CD4-positive, alpha-beta T cell (primary cell): ENCODE measurements around the gene PTPRT. TPM values are rescaled to one million over a fixed set of nuclear protein-coding genes. Genes with fewer than 3 reads are reported as not detected.

Source experiments
- ATAC-seq: fragments of 200-7000 bp; cut with Tn5 transposase; one replicate; pipeline ENCODE4 v1.10.0; 2022; ENCODE audit warnings: mild to moderate bottlenecking; ENCODE audit not compliant: poor library complexity
- CTCF ChIA-PET: fragments of 350-600 bp; sonication (Branson Sonifier 250); formaldehyde crosslinking; loops from one replicate; lab custom pipeline; 2021; ENCODE audit warnings: antibody characterized with exemption, inconsistent platforms; lab: Charles Lee
- POLR2A ChIA-PET: fragments of 350-600 bp; sonication (Branson Sonifier 250); formaldehyde crosslinking; loops from one replicate; lab custom pipeline; 2021; ENCODE audit warnings: antibody characterized with exemption, inconsistent platforms; lab: Charles Lee
- DNase-seq, 14 experiments: peaks; one replicate each; pipeline ENCODE4 v3.0.0-alpha.2; 2013 to 2020; ENCODE audit warnings: mixed read lengths in 2 of 14
- H3K27ac ChIP-seq, 2 donors: one replicate each; pipeline versions ENCODE4 v1.5.1 to v1.7.0; 2013; ENCODE audit warnings: low read length in 2 of 2, low read depth in 1 of 2, mild to moderate bottlenecking in 1 of 2
- H3K27me3 ChIP-seq, 2 experiments: 1 replicate in 1 of 2; 2 replicates in 1 of 2; pipeline versions ENCODE4 v1.6.1 to v1.7.0; 2013; ENCODE audit warnings: low read length in 2 of 2, control low read depth in 1 of 2, mild to moderate bottlenecking in 1 of 2, moderate library complexity in 1 of 2; ENCODE audit not compliant: insufficient read depth in 2 of 2, control insufficient read depth in 1 of 2
- H3K36me3 ChIP-seq: one replicate; pipeline ENCODE4 v1.6.1; 2013; ENCODE audit warnings: low read length, control low read depth; ENCODE audit not compliant: insufficient read depth
- H3K4me1 ChIP-seq: one replicate; pipeline ENCODE4 v1.6.1; 2013; ENCODE audit warnings: low read length, control low read depth; ENCODE audit not compliant: insufficient read depth
- H3K4me3 ChIP-seq: one replicate; pipeline ENCODE4 v1.5.1; 2013; ENCODE audit warnings: mild to moderate bottlenecking, low read length, moderate library complexity
- H3K9me3 ChIP-seq, 2 experiments: 1 replicate in 1 of 2; 2 replicates in 1 of 2; pipeline versions ENCODE4 v1.6.1 to v1.7.0; 2013; ENCODE audit warnings: low read length in 2 of 2, mild to moderate bottlenecking in 2 of 2, control low read depth in 1 of 2, moderate library complexity in 1 of 2; ENCODE audit not compliant: control insufficient read depth in 1 of 2, insufficient read depth in 1 of 2
- H3K27ac Mint-ChIP-seq: one replicate; pipeline ENCODE4 v1.8.0; 2020; ENCODE audit warnings: mixed read lengths
- H3K27me3 Mint-ChIP-seq: one replicate; pipeline ENCODE4 v1.8.0; 2021; ENCODE audit warnings: mixed read lengths
- H3K36me3 Mint-ChIP-seq: one replicate; pipeline ENCODE4 v1.8.0; 2021; ENCODE audit warnings: low read depth, mixed read lengths
- H3K4me1 Mint-ChIP-seq: one replicate; pipeline ENCODE4 v1.8.0; 2021; ENCODE audit warnings: low read depth, mixed read lengths
- H3K4me3 Mint-ChIP-seq: one replicate; pipeline ENCODE4 v1.8.0; 2020; ENCODE audit warnings: mild to moderate bottlenecking, mixed read lengths
- H3K9me3 Mint-ChIP-seq: one replicate; pipeline ENCODE4 v1.8.0; 2020; ENCODE audit warnings: mixed read lengths
- intact Hi-C, 2 experiments: fragments of 100-400 bp; cut with DNase I in 1 of 2; cut with micrococcal nuclease in 1 of 2; formaldehyde crosslinking; loops; one replicate each; pipeline versions ENCODE4 v1.15.1 to v1.9.0; 2023 to 2025; cut with DNase I, micrococcal nuclease
- total RNA-seq, 174 experiments: library from RNA in 2 of 174; stranded (reverse) in 2 of 174; gene quantifications; one replicate each; pipeline ENCODE4 v1.2.3 and lab custom pipeline; 2021 to 2026
- TF ChIP-seq, protein P1 (sequence below): fragments of 200-600 bp; IDR thresholded peaks from one replicate; pipeline ENCODE4 v1.8.0; 2022; ENCODE audit warnings: antibody characterized with exemption, mild to moderate bottlenecking

Gene PTPRT
- total RNA-seq, 2 experiments from 2014 or later = not detected

GRCh38 chr20:42924215-42924614 lies 265.5 kb downstream of the PTPRT start:
- H3K27ac ChIP-seq = no peak overlapping the region
- TF ChIP-seq, protein P1, sequence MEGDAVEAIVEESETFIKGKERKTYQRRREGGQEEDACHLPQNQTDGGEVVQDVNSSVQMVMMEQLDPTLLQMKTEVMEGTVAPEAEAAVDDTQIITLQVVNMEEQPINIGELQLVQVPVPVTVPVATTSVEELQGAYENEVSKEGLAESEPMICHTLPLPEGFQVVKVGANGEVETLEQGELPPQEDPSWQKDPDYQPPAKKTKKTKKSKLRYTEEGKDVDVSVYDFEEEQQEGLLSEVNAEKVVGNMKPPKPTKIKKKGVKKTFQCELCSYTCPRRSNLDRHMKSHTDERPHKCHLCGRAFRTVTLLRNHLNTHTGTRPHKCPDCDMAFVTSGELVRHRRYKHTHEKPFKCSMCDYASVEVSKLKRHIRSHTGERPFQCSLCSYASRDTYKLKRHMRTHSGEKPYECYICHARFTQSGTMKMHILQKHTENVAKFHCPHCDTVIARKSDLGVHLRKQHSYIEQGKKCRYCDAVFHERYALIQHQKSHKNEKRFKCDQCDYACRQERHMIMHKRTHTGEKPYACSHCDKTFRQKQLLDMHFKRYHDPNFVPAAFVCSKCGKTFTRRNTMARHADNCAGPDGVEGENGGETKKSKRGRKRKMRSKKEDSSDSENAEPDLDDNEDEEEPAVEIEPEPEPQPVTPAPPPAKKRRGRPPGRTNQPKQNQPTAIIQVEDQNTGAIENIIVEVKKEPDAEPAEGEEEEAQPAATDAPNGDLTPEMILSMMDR = no peak
- Mint-ChIP-seq H3K9me3 (no peaks in the 10 kb centered on the region), H3K36me3 (no peaks in the 10 kb centered on the region), H3K27me3 (no peaks in the 10 kb centered on the region), H3K4me3 (no peak overlapping the region), H3K27ac (no peak overlapping the region), H3K4me1 (no peaks in the 10 kb centered on the region)
- intact Hi-C loops = no loop called here
- ChIA-PET CTCF (no interaction called here), POLR2A (no interaction called here)
- H3K9me3 ChIP-seq = peaks cover 0 to 5% of the 10 kb centered on the region in 2 experiments
- ATAC-seq (no peak), DNase-seq (no peak)
- H3K27me3 ChIP-seq = peaks cover 0 to 3% of the 10 kb centered on the region in 2 experiments
- H3K36me3 ChIP-seq = no peaks in the 10 kb centered on the region
- no peak overlapping the region for H3K4me3 ChIP-seq
- no peaks in the 10 kb centered on the region for H3K4me1 ChIP-seq

DNA sequence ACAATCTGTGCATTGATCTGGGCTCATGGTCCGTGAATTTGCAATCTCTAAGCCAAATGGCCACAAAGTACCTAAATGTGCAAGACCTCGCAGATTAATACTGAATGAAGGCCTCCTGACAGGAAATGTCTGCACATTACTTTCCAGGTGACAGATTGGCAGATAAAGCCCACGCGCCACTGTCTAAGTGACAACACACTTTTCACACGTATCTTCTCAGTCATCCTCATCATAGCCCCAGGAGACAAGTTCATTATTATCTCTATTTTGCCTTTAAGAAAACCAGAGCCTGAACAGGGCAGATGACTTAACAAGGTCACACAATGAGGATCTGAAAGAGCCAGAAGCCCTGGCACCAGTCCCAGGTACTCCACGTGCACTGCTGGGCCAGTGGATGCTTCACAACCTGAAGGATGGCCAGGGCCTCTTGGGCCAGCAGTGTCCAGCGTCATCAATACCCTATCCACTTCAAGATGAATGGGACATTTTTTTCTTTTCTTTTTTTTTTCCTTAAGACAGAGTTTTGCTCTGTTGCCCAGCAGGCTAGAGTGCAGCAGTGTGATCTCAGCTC lies 266.3 kb downstream of the PTPRT start:
- POLR2A ChIA-PET = no interaction called here
- Mint-ChIP-seq H3K4me3 (no peak overlapping the region), H3K27me3 (no peaks in the 10 kb centered on the region), H3K27ac (no peak overlapping the region), H3K36me3 (no peaks in the 10 kb centered on the region), H3K9me3 (no peaks in the 10 kb centered on the region), H3K4me1 (no peaks in the 10 kb centered on the region)
- no peaks in the 10 kb centered on the region for H3K36me3 ChIP-seq
- no peaks in the 10 kb centered on the region for H3K4me1 ChIP-seq
- TF ChIP-seq, protein P1 = no peak
- no peak overlapping the region for H3K4me3 ChIP-seq
- ATAC-seq = no peak
- no peak overlapping the region for H3K27ac ChIP-seq
- CTCF ChIA-PET = no interaction called here
- peaks cover 0 to 5% of the 10 kb centered on the region in 2 experiments for H3K9me3 ChIP-seq
- peaks cover 0 to 3% of the 10 kb centered on the region in 2 experiments for H3K27me3 ChIP-seq
- intact Hi-C loops = no loop called here
- DNase-seq = no peak

DNA sequence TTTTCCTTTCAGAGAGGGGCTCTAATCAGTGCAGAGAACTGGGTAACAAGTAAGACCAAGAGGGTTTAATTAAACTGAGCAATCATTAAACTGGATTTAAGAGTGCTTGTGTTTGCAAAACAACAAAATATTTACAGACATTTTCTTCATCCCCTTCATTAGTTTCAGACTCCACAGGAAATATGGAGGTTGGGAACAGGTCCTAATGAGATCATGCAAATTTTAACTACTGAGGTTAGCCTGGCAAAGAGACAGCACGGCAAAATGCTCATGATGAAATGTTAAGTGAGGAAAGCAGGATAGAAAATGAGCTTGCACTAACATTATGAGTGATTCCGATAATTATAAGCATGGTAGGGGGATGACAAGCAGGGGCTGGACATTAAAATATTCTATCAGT lies 268.9 kb downstream of the PTPRT start:
- Mint-ChIP-seq H3K36me3 (no peaks in the 10 kb centered on the region), H3K27ac (no peak overlapping the region), H3K9me3 (no peaks in the 10 kb centered on the region), H3K4me3 (no peak overlapping the region), H3K4me1 (no peaks in the 10 kb centered on the region), H3K27me3 (no peaks in the 10 kb centered on the region)
- H3K27me3 ChIP-seq = no peaks in the 10 kb centered on the region
- intact Hi-C loops = no loop called here
- no peaks in the 10 kb centered on the region for H3K36me3 ChIP-seq
- ChIA-PET CTCF (no interaction called here), POLR2A (no interaction called here)
- no peaks in the 10 kb centered on the region for H3K4me1 ChIP-seq
- H3K4me3 ChIP-seq = no peak overlapping the region
- H3K27ac ChIP-seq = no peak overlapping the region
- TF ChIP-seq, protein P1 = no peak
- no peak for ATAC-seq
- peaks cover 0 to 1% of the 10 kb centered on the region in 2 experiments for H3K9me3 ChIP-seq
- no peak for DNase-seq
